Suprapubic skin (tissue), 4 donors: ENCODE data around the gene LY6G6D. TPM values are rescaled to one million over a fixed set of nuclear protein-coding genes. Genes with fewer than 3 reads are reported as not detected.

Experiments used
- DNase-seq, 2 donors: peaks; one replicate each; pipeline ENCODE4 v3.0.0-alpha.2; 2019; ENCODE audit warnings: low spot score in 2 of 2
- H3K27ac ChIP-seq: fragments of 200-600 bp; sonication (generic); one replicate; pipeline ENCODE4 v1.5.1; 2019
- H3K27me3 ChIP-seq: fragments of 200-600 bp; sonication (generic); one replicate; pipeline ENCODE4 v1.5.1; 2019
- H3K36me3 ChIP-seq: fragments of 200-600 bp; sonication (generic); one replicate; pipeline ENCODE4 v1.5.1; 2019
- H3K4me1 ChIP-seq: fragments of 200-600 bp; sonication (generic); one replicate; pipeline ENCODE4 v1.5.1; 2019
- H3K4me3 ChIP-seq: fragments of 200-600 bp; sonication (generic); one replicate; pipeline ENCODE4 v1.5.1; 2019; ENCODE audit warnings: mild to moderate bottlenecking
- H3K9me3 ChIP-seq: fragments of 200-600 bp; sonication (generic); one replicate; pipeline ENCODE4 v1.5.1; 2019
- EP300 ChIP-seq: sonication (generic); formaldehyde crosslinking; IDR thresholded peaks from one replicate; pipeline ENCODE4 v1.6.1; 2017; ENCODE audit warnings: antibody characterized with exemption
- POLR2A ChIP-seq, 2 donors: fragments of 450-650 bp; IDR thresholded peaks; one replicate each; pipeline ENCODE4 v1.6.1; 2017; ENCODE audit warnings: antibody characterized with exemption in 2 of 2, mild to moderate bottlenecking in 2 of 2, moderate library complexity in 2 of 2
- POLR2AphosphoS5 ChIP-seq, 3 donors: sonication (generic); formaldehyde crosslinking; IDR thresholded peaks; one replicate each; pipeline ENCODE4 v1.6.1; 2017; ENCODE audit warnings: antibody characterized with exemption in 3 of 3
- WGBS: methylation state at CpG from one replicate; pipeline ENCODE4 v1.1.5; 2018; 5-methylcytosine and 5-hydroxymethylcytosine counted together
- total RNA-seq, 4 donors: library from RNA; depleted of rRNA; stranded (reverse); fragments of >200 nt; gene quantifications; one replicate each; pipeline ENCODE4 v1.1.0, GENCODE V29; 2016
- TF ChIP-seq, protein P1 (sequence below), 2 donors: fragments of 200-600 bp in 1 of 2; fragments of 450-650 bp in 1 of 2; sonication (generic) in 1 of 2; IDR thresholded peaks; one replicate each; pipeline ENCODE4 v1.5.1; 2016 to 2019; ENCODE audit warnings: antibody characterized with exemption in 2 of 2, mild to moderate bottlenecking in 1 of 2, moderate library complexity in 1 of 2

The LY6G6D gene
- total RNA-seq, 4 donors from 2014 or later = 5.5 to 30.8 TPM; not detected in 2

DNA sequence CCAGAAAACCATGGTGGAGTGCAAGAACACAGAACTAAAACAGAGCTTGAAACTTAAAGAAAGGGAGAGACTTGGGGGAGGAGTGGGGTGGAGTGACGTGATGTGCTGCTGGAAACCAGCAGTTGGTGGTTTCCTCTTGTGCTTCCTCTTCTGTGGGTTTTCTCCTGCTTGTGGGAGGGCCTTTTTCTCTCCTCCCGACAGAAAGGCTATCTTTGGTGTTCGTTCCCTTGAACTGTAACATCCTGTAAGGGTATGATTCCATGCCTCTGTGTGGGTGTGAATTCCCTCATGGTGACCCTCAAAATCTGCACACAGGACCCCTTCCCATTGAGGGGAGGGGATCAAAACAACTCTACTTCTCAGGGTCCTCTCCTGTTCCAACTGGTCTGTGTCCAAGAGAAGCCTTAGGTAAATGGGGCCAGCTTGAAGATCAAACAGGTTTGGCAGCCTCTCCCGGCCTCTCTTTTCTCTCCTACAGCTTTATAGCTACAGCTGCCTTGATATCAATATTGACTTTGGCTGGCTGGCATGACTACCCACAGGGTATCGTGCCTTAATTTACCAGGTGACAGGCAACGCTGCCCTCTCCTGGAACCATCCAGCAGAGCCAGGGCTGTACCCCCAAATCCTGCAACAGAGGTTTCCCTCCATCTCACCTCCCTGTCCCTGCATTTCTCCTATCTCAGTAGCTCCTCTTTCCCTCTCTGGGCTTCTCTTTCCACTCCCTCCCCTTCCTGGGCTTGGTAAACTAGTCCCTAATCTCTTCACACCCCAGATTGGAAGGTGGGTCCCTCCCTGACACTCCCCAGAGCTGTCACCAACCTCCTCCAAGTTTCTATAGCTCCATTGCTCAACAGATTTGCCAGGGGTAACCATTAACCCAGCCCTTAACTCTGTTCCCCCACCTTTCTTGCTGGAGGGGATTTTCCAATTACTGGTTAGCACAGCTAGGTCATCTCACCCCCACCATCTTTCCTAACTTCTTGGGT is 23.1 kb downstream of the LY6G6D start:
- Histone ChIP-seq H3K4me1 (peaks cover 62% of the 10 kb centered on the region), H3K4me3 (peak overlapping the region; percentile 14), H3K9me3 (no peaks in the 10 kb centered on the region), H3K27ac (peak overlapping the region; percentile 89), H3K27me3 (no peaks in the 10 kb centered on the region), H3K36me3 (peaks cover 17% of the 10 kb centered on the region)
- TF ChIP-seq EP300 (no peak), POLR2A (IDR thresholded peaks at IDR 0.05) (peak in 1 of 2 donors; percentile 36), POLR2AphosphoS5 (IDR thresholded peaks at IDR 0.05) (no peak)
- no peak for DNase-seq
- 14% methylated on average over 6 of the region's 6 CpGs for WGBS

DNA sequence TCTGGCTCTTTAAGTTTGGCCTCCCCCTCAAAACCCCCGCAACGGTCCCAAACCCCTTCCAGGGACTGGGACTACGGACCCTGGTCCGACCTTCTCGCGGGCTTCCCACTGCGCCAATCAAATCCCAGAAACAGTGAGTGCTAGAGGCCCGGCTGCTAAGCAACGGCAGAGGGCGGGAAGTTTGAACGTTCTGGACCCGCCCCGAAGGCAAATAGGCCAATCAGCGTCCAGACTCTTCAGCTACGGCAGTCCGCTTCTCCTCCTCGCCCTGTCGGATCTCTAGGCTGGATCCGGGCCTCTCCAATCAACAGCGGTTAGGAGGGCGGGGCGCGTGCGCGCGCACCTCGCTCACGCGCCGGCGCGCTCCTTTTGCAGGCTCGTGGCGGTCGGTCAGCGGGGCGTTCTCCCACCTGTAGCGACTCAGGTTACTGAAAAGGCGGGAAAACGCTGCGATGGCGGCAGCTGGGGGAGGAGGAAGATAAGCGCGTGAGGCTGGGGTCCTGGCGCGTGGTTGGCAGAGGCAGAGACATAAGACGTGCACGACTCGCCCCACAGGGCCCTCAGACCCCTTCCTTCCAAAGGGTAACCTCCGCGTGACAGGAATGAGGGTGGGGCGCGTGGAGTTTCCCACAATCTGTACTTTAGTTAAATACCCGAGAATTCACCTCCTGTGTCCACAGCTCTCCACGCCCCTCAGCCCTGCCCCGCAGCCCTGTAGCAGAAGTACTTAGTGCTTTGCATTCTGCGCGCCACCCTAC is 24.7 kb downstream of the LY6G6D start, which contains the start of gene MSH5:
TSS of gene MSH5 (plus strand) at position 367 of the 758 bp plus-strand sequence. CDS start 462 bp downstream, outside the sequence.
- H3K4me1 ChIP-seq = peaks cover 47% of the 10 kb centered on the region
- under 1% methylated on average over 34 of the region's 58 CpGs for WGBS
- H3K27me3 ChIP-seq = no peaks in the 10 kb centered on the region
- H3K27ac ChIP-seq = peak within 1 kb of the TSS; percentile 89
- no peaks in the 10 kb centered on the region for H3K9me3 ChIP-seq
- TF ChIP-seq POLR2A (IDR thresholded peaks at IDR 0.05) (no peak), EP300 (no peak), POLR2AphosphoS5 (IDR thresholded peaks at IDR 0.05) (peak in 1 of 3 donors; percentile 12)
- TF ChIP-seq, protein P1, sequence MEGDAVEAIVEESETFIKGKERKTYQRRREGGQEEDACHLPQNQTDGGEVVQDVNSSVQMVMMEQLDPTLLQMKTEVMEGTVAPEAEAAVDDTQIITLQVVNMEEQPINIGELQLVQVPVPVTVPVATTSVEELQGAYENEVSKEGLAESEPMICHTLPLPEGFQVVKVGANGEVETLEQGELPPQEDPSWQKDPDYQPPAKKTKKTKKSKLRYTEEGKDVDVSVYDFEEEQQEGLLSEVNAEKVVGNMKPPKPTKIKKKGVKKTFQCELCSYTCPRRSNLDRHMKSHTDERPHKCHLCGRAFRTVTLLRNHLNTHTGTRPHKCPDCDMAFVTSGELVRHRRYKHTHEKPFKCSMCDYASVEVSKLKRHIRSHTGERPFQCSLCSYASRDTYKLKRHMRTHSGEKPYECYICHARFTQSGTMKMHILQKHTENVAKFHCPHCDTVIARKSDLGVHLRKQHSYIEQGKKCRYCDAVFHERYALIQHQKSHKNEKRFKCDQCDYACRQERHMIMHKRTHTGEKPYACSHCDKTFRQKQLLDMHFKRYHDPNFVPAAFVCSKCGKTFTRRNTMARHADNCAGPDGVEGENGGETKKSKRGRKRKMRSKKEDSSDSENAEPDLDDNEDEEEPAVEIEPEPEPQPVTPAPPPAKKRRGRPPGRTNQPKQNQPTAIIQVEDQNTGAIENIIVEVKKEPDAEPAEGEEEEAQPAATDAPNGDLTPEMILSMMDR (IDR thresholded peaks at IDR 0.05) = no peak
- peak within 1 kb of the TSS; percentile 79 for H3K4me3 ChIP-seq
- DNase-seq = peak; percentile 99
- peaks cover 7% of the 10 kb centered on the region for H3K36me3 ChIP-seq

DNA sequence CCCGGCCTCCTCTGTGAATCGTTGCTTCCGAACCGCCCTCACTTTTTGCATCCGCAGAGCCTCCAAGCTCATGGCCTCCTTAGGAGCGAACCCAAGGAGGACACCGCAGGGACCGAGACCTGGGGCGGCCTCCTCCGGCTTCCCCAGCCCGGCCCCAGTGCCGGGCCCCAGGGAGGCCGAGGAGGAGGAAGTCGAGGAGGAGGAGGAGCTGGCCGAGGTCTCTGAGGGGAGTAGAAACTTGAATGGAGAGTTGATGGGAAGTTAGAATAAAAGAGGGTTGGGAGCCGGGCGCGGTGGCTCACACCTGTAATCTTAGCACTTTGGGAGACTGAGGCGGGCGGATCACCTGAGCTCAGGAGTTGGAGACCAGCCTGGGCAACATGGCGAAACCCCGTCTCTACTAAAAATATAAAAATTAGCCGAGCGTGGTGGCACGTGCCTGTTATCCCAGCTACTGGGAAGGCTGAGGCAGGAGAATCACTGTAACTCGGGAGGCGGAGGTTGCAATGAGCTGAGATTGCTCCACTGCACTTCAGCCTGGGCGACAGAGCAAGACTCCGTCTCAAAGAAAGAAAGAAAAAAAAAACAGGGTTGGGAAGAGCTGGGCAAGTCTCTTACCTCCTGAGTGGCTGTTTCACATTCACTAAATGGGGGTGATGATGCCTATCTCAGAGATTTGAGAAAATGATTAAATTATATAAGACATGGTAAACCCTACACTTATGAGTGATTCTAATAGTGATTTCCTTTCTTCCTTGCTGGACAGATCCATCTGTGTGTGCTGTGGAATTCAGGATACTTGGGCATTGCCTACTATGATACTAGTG is 25.5 kb downstream of the LY6G6D start:
- Histone ChIP-seq H3K27ac (peak overlapping the region; percentile 66), H3K9me3 (no peaks in the 10 kb centered on the region), H3K4me1 (peaks cover 40% of the 10 kb centered on the region), H3K4me3 (peak overlapping the region; percentile 79), H3K27me3 (no peaks in the 10 kb centered on the region), H3K36me3 (peaks cover 7% of the 10 kb centered on the region)
- WGBS = 10% methylated on average over 29 of the region's 29 CpGs
- DNase-seq = no peak
- TF ChIP-seq POLR2AphosphoS5 (IDR thresholded peaks at IDR 0.05) (no peak), POLR2A (IDR thresholded peaks at IDR 0.05) (no peak), EP300 (no peak)
- TF ChIP-seq, protein P1 (IDR thresholded peaks at IDR 0.05) = no peak

DNA sequence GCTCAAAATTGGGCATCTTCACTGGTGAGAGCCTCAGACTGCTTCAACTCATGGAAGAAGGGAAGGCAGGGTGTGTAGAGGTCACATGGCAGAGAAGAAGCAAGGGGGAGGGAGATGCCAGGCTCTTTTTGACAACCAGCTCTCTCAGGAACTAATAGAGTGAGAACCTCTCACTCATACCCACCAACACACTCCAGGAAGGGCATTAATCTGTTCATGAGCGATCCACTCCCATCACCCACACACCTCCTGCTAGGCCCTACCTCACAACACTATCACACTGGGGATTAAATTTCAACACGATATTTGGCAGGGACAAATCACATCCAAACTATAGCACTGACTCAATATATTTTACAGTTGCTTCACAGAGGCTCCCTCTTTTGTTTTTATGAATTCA is 26.7 kb downstream of the LY6G6D start:
- WGBS = 86% methylated on average over 2 of the region's 2 CpGs
- no peaks in the 10 kb centered on the region for H3K27me3 ChIP-seq
- H3K4me3 ChIP-seq = no peak overlapping the region

More for the DNA sequence above, 26.7 kb downstream of the LY6G6D start:
- Histone ChIP-seq H3K27ac (no peak overlapping the region), H3K4me1 (peaks cover 37% of the 10 kb centered on the region), H3K9me3 (no peaks in the 10 kb centered on the region), H3K36me3 (peaks cover 10% of the 10 kb centered on the region)
- TF ChIP-seq, protein P1 (IDR thresholded peaks at IDR 0.05) = no peak
- TF ChIP-seq POLR2A (IDR thresholded peaks at IDR 0.05) = no peak
- TF ChIP-seq POLR2AphosphoS5 (IDR thresholded peaks at IDR 0.05) = no peak
- TF ChIP-seq EP300 = no peak
- no peak for DNase-seq
